Measurements from ENCODE around the gene CIC. TPM values are rescaled to one million over a fixed set of nuclear protein-coding genes. Genes with fewer than 3 reads are reported as not detected.
"Not testable (repeated sequence)": the region's sequence is repeated elsewhere in the genome, so short reads cannot be mapped to it uniquely, and the experiment has no call there.

Gene CIC
- total and polyA plus RNA-seq, 9 of the 15 experiments (the other 6 are each of a cell fraction or from before 2014, with no cell fraction given): 0.07 to 44.7 (median 8.6) TPM

DNA sequence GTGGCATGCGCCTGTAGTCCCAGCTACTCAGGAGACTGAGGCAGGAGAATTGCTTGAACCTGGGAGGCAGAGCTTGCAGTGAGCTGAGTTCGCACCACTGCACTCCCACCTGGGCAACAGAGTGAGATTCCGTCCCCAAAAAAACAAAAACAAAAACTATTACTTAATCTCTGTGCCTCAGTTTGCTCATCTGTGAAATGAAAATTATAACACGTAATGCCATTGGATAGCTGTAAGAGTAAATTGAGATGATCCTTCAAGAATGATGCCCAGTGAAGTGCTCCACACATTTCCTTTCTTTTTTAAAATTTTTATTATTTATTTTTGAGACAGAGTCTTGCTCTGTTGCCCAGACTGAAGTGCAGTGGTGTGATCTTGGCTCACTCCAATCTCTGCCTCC lies 70.9 kb downstream of the CIC start:
- WGBS (ENCODE audit: insufficient coverage, low coverage, missing lambda C conversion rate): 90% methylated on average over 4 of the region's 4 CpGs
- TF ChIP-seq RBM25 (IDR thresholded peaks at IDR 0.05; ENCODE audit: low read depth, low read length, severe bottlenecking): peak; percentile 60
- H2AFZ ChIP-seq (ENCODE audit: low read depth, low read length); H3K9ac ChIP-seq (ENCODE audit: insufficient read depth in 1 of 2, low read depth in 2 of 2, low read length in 2 of 2); CTCF ChIA-PET (ENCODE audit: low intra/inter-chr PET ratio); H3K79me2 ChIP-seq (ENCODE audit: control insufficient read depth, insufficient read depth, low read length); POLR2A ChIA-PET; H3K4me3 ChIP-seq; H3K9me3 ChIP-seq (replicated peaks; ENCODE audit: control insufficient read depth, insufficient read depth, low read depth, low read length); H3K4me2 ChIP-seq (ENCODE audit: insufficient read depth, low read length); FAIRE-seq; H3K9me1 ChIP-seq (ENCODE audit: control insufficient read depth, insufficient read depth, low read length); in situ Hi-C loops (cut with MboI); ATAC-seq; H4K20me1 ChIP-seq (replicated peaks; ENCODE audit: control insufficient read depth, insufficient read depth, low read length); H3K27ac ChIP-seq (ENCODE audit: extremely low read depth, low read depth, low read length); BruUV-seq (replicated peaks); H3K27me3 ChIP-seq (ENCODE audit: control insufficient read depth in 2 of 2, insufficient read depth in 2 of 2, low read length in 2 of 2); intact Hi-C loops (cut with micrococcal nuclease); DNase-seq (ENCODE audit: extremely low read depth in 1 of 4, low spot score in 3 of 4): not testable (repeated sequence)
- peaks cover 0 to 19% of the 10 kb centered on the region in 2 experiments; a peak in 2 of 5 replicates for H3K4me1 ChIP-seq (replicated peaks in 1 of 2; ENCODE audit: control insufficient read depth in 2 of 2, insufficient read depth in 2 of 2, low read length in 2 of 2)
- H3K36me3 ChIP-seq (ENCODE audit: control insufficient read depth, insufficient read depth, low read length): peaks cover 19% of the 10 kb centered on the region; the same call in 2 of the 3 replicates

DNA sequence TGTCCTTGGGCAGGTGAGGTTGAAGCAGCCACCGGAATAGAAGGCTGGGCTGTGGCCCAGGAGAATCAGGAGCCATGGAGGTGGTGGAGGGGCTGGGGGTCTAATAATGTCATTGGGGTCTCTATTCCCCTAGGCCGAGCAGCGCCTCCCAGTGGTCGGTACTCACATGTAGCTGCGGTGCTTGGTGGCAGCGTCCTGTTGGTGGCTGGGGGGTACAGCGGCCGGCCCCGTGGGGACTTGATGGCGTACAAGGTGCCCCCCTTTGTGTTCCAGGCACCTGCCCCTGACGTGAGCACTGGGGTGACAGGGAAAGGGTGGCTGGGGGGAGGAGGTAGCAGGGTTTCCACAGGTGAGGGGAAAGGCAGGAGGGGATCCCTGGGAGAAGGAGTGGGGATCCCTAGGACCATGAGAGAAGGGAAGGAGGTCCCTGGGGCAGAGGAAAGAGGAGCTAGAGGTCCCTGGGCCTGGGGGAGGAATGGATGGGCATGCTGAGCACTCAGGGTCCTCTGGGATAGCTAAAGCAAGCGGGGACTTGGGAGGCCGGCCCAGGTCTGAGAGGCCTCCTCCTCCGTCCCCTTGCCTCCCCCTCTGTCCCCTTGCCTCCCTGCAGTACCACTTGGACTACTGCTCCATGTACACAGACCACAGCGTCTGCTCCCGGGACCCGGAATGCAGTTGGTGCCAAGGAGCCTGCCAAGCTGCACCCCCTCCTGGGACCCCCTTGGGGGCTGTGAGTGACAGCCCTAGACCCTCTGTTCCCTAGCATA lies 74.5 kb downstream of the CIC start:
- Histone ChIP-seq H3K27me3 (ENCODE audit: control insufficient read depth in 2 of 2, insufficient read depth in 2 of 2, low read length in 2 of 2) (no peaks in the 10 kb centered on the region), H3K4me3 (no peak overlapping the region), H3K36me3 (ENCODE audit: control insufficient read depth, insufficient read depth, low read length) (peaks cover 8% of the 10 kb centered on the region; the same call in 1 of the 3 replicates), H3K27ac (ENCODE audit: extremely low read depth, low read depth, low read length) (no peak overlapping the region), H4K20me1 (replicated peaks; ENCODE audit: control insufficient read depth, insufficient read depth, low read length) (no peaks in the 10 kb centered on the region), H3K79me2 (ENCODE audit: control insufficient read depth, insufficient read depth, low read length) (no peaks in the 10 kb centered on the region), H3K4me2 (ENCODE audit: insufficient read depth, low read length) (no peak overlapping the region), H3K9me3 (replicated peaks; ENCODE audit: control insufficient read depth, insufficient read depth, low read depth, low read length) (no peaks in the 10 kb centered on the region), H3K9me1 (ENCODE audit: control insufficient read depth, insufficient read depth, low read length) (no peaks in the 10 kb centered on the region), H3K9ac (ENCODE audit: insufficient read depth in 1 of 2, low read depth in 2 of 2, low read length in 2 of 2) (no peak overlapping the region; a peak in 2 of 4 replicates), H2AFZ (ENCODE audit: low read depth, low read length) (no peak overlapping the region), H3K4me1 (replicated peaks in 1 of 2; ENCODE audit: control insufficient read depth in 2 of 2, insufficient read depth in 2 of 2, low read length in 2 of 2) (peaks cover 0 to 8% of the 10 kb centered on the region in 2 experiments; a peak in 1 of 5 replicates)
- CTCF ChIA-PET (ENCODE audit: low intra/inter-chr PET ratio): no interaction called here
- in situ Hi-C loops (cut with MboI) (no loop called here), intact Hi-C loops (cut with micrococcal nuclease) (no loop called here)
- TF ChIP-seq, protein P1, sequence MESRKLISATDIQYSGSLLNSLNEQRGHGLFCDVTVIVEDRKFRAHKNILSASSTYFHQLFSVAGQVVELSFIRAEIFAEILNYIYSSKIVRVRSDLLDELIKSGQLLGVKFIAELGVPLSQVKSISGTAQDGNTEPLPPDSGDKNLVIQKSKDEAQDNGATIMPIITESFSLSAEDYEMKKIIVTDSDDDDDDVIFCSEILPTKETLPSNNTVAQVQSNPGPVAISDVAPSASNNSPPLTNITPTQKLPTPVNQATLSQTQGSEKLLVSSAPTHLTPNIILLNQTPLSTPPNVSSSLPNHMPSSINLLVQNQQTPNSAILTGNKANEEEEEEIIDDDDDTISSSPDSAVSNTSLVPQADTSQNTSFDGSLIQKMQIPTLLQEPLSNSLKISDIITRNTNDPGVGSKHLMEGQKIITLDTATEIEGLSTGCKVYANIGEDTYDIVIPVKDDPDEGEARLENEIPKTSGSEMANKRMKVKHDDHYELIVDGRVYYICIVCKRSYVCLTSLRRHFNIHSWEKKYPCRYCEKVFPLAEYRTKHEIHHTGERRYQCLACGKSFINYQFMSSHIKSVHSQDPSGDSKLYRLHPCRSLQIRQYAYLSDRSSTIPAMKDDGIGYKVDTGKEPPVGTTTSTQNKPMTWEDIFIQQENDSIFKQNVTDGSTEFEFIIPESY (CRISPR knock-in tag; IDR thresholded peaks at IDR 0.05): peak; percentile 60; the same call in 1 of the 2 replicates
- TF ChIP-seq HNRNPK (IDR thresholded peaks at IDR 0.05; ENCODE audit: low read depth, low read length, poor library complexity, severe bottlenecking) (no peak), ZBTB7A (IDR thresholded peaks at IDR 0.05; ENCODE audit: borderline replicate concordance, control insufficient read depth, low read depth, low read length) (peak; percentile 84)
- TF ChIP-seq, protein P2, sequence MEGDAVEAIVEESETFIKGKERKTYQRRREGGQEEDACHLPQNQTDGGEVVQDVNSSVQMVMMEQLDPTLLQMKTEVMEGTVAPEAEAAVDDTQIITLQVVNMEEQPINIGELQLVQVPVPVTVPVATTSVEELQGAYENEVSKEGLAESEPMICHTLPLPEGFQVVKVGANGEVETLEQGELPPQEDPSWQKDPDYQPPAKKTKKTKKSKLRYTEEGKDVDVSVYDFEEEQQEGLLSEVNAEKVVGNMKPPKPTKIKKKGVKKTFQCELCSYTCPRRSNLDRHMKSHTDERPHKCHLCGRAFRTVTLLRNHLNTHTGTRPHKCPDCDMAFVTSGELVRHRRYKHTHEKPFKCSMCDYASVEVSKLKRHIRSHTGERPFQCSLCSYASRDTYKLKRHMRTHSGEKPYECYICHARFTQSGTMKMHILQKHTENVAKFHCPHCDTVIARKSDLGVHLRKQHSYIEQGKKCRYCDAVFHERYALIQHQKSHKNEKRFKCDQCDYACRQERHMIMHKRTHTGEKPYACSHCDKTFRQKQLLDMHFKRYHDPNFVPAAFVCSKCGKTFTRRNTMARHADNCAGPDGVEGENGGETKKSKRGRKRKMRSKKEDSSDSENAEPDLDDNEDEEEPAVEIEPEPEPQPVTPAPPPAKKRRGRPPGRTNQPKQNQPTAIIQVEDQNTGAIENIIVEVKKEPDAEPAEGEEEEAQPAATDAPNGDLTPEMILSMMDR (IDR thresholded peaks at IDR 0.05 in 2 of 3, conservative IDR thresholded peaks at IDR 0.05 in 1 of 3; ENCODE audit: insufficient read depth in 2 of 3, low read depth in 1 of 3, low read length in 3 of 3): peak; percentile 61 to 93 (median 64)
- WGBS (ENCODE audit: insufficient coverage, low coverage, missing lambda C conversion rate): 62% methylated on average over 15 of the region's 17 CpGs
- FAIRE-seq (no peak), ATAC-seq (peak; percentile 77), DNase-seq (ENCODE audit: extremely low read depth in 1 of 4, low spot score in 3 of 4) (peak in 1 of 4 experiments; percentile 36)
- POLR2A ChIA-PET: no interaction called here
- BruUV-seq (replicated peaks): no TSS peak
